H9 (cell line): ENCODE measurements around the gene HOMER1. TPM values are rescaled to one million over a fixed set of nuclear protein-coding genes. Genes with fewer than 3 reads are reported as not detected.

Source experiments
- DNase-seq: peaks from one replicate; pipeline ENCODE4 v3.0.0-alpha.2; 2017
- H2AFZ ChIP-seq: one replicate; pipeline ENCODE4 v1.6.1; 2013; ENCODE audit warnings: mild to moderate bottlenecking, low read length, control low read depth, moderate library complexity
- H2AK5ac ChIP-seq: 2 replicates; pipeline ENCODE4 v1.6.1; 2013; ENCODE audit warnings: low read length, control low read depth, mixed read lengths; ENCODE audit not compliant: insufficient read length
- H2BK120ac ChIP-seq: one replicate; pipeline ENCODE4 v1.6.1; 2013; ENCODE audit warnings: low read depth, mild to moderate bottlenecking, low read length, control low read depth, inconsistent platforms; ENCODE audit not compliant: poor library complexity, severe bottlenecking
- H2BK12ac ChIP-seq: 2 replicates; pipeline ENCODE4 v1.6.1; 2013; ENCODE audit warnings: low read length, control low read depth, mixed read lengths, low read depth; ENCODE audit not compliant: insufficient read length
- H2BK15ac ChIP-seq: 2 replicates; pipeline ENCODE4 v1.6.1; 2013; ENCODE audit warnings: low read depth, low read length, control low read depth
- H2BK20ac ChIP-seq: one replicate; pipeline ENCODE4 v1.6.1; 2013; ENCODE audit warnings: low read depth, mild to moderate bottlenecking, low read length, control low read depth, inconsistent platforms; ENCODE audit not compliant: poor library complexity, severe bottlenecking
- H2BK5ac ChIP-seq: 2 replicates; pipeline ENCODE4 v1.6.1; 2013; ENCODE audit warnings: low read length, control low read depth, mixed read lengths; ENCODE audit not compliant: insufficient read length
- H3K14ac ChIP-seq: 2 replicates; pipeline ENCODE4 v1.6.1; 2013; ENCODE audit warnings: low read length, control low read depth; ENCODE audit not compliant: insufficient read depth
- H3K18ac ChIP-seq: 2 replicates; pipeline ENCODE4 v1.6.1; 2013; ENCODE audit warnings: low read depth, mild to moderate bottlenecking, mixed read lengths, low read length, control low read depth; ENCODE audit not compliant: insufficient read length
- H3K23ac ChIP-seq: 2 replicates; pipeline ENCODE4 v1.6.1; 2013; ENCODE audit warnings: low read length, control low read depth, mixed read lengths, low read depth; ENCODE audit not compliant: insufficient read length
- H3K23me2 ChIP-seq: 2 replicates; pipeline ENCODE4 v1.6.1; 2013; ENCODE audit warnings: low read depth, mild to moderate bottlenecking, mixed read lengths, low read length, control low read depth; ENCODE audit not compliant: insufficient read length, poor library complexity, severe bottlenecking
- H3K27ac ChIP-seq: 2 replicates; pipeline ENCODE4 v1.5.1; 2013; ENCODE audit warnings: low read length, control low read depth, mixed read lengths, low read depth; ENCODE audit not compliant: insufficient read length
- H3K27me3 ChIP-seq: 2 replicates; pipeline ENCODE4 v1.6.1; 2013; ENCODE audit warnings: low read length, control low read depth, inconsistent platforms; ENCODE audit not compliant: insufficient read depth
- H3K4ac ChIP-seq: 2 replicates; pipeline ENCODE4 v1.6.1; 2013; ENCODE audit warnings: low read depth, mild to moderate bottlenecking, control low read depth, inconsistent platforms, low read length, moderate library complexity
- H3K4me1 ChIP-seq: 2 replicates; pipeline ENCODE4 v1.6.1; 2013; ENCODE audit warnings: low read length, control low read depth, inconsistent platforms; ENCODE audit not compliant: insufficient read depth
- H3K4me2 ChIP-seq: 2 replicates; pipeline ENCODE4 v1.6.1; 2013; ENCODE audit warnings: low read length, control low read depth, mixed read lengths; ENCODE audit not compliant: insufficient read length, insufficient read depth
- H3K56ac ChIP-seq: 2 replicates; pipeline ENCODE4 v1.6.1; 2013; ENCODE audit warnings: low read depth, mild to moderate bottlenecking, mixed read lengths, low read length, control low read depth; ENCODE audit not compliant: insufficient read length
- H3K79me1 ChIP-seq: 2 replicates; pipeline ENCODE4 v1.6.1; 2013; ENCODE audit warnings: low read depth, mild to moderate bottlenecking, moderate library complexity, low read length, control low read depth, inconsistent platforms; ENCODE audit not compliant: insufficient read depth, poor library complexity, severe bottlenecking
- H3K79me2 ChIP-seq: 2 replicates; pipeline ENCODE4 v1.6.1; 2013; ENCODE audit warnings: low read length, control low read depth, inconsistent platforms; ENCODE audit not compliant: insufficient read depth
- H3K9ac ChIP-seq: 2 replicates; pipeline ENCODE4 v1.6.1; 2013; ENCODE audit warnings: low read length, control low read depth, mixed read lengths; ENCODE audit not compliant: insufficient read length; ENCODE audit errors: extremely low read depth
- H3K9me3 ChIP-seq: one replicate; pipeline ENCODE4 v1.6.1; 2013; ENCODE audit warnings: low read depth, low read length, inconsistent platforms; ENCODE audit not compliant: control insufficient read depth
- H3T11ph ChIP-seq: one replicate; pipeline ENCODE4 v1.6.1; 2013; ENCODE audit warnings: mild to moderate bottlenecking, low read length, control low read depth, inconsistent platforms
- H4K20me1 ChIP-seq: one replicate; pipeline ENCODE4 v1.6.1; 2013; ENCODE audit not compliant: control insufficient read depth, insufficient read length, insufficient read depth
- H4K5ac ChIP-seq: 2 replicates; pipeline ENCODE4 v1.6.1; 2013; ENCODE audit warnings: low read depth, mild to moderate bottlenecking, mixed read lengths, low read length, control low read depth; ENCODE audit not compliant: insufficient read length
- H4K8ac ChIP-seq: replicated peaks from 2 replicates; pipeline ENCODE4 v1.6.1; 2013; ENCODE audit warnings: low read length, control low read depth, mixed read lengths, low read depth; ENCODE audit not compliant: insufficient read length
- H4K91ac ChIP-seq: 2 replicates; pipeline ENCODE4 v1.6.1; 2013; ENCODE audit warnings: low read depth, mild to moderate bottlenecking, moderate library complexity, mixed read lengths, low read length, control low read depth; ENCODE audit not compliant: insufficient read length
- H3K27ac Mint-ChIP-seq, 3 experiments: 2 replicates in 2 of 3; 3 replicates in 1 of 3; pipeline ENCODE4 v1.8.0; 2020 to 2021; ENCODE audit warnings: mixed read lengths in 3 of 3, mild to moderate bottlenecking in 1 of 3, moderate library complexity in 1 of 3
- H3K27me3 Mint-ChIP-seq: 2 replicates; pipeline ENCODE4 v1.8.0; 2021; ENCODE audit warnings: low read depth, mild to moderate bottlenecking, moderate library complexity, mixed read lengths
- H3K36me3 Mint-ChIP-seq, 3 experiments: 2 replicates in 2 of 3; 3 replicates in 1 of 3; pipeline ENCODE4 v1.8.0; 2020 to 2021; ENCODE audit warnings: low read depth in 3 of 3, mixed read lengths in 3 of 3; ENCODE audit not compliant: insufficient read depth in 1 of 3
- H3K4me1 Mint-ChIP-seq, 2 experiments: 2 replicates each; pipeline ENCODE4 v1.8.0; 2020; ENCODE audit warnings: mixed read lengths in 2 of 2
- H3K4me3 Mint-ChIP-seq, 2 experiments: 2 replicates in 1 of 2; 3 replicates in 1 of 2; pipeline ENCODE4 v1.8.0; 2020 to 2021; ENCODE audit warnings: mild to moderate bottlenecking in 2 of 2, mixed read lengths in 2 of 2, moderate library complexity in 1 of 2
- H3K9me3 Mint-ChIP-seq, 2 experiments: 2 replicates in 1 of 2; 3 replicates in 1 of 2; pipeline ENCODE4 v1.8.0; 2020; ENCODE audit warnings: mild to moderate bottlenecking in 2 of 2, mixed read lengths in 2 of 2, moderate library complexity in 1 of 2
- WGBS: extraction: QIAGEN DNeasy Blood & Tissue Kit; methylation state at CpG from one replicate; pipeline ENCODE4 v1.1.7; 2013; ENCODE audit warnings: missing lambda C conversion rate, low lambda C conversion rate, mixed read lengths; ENCODE audit not compliant: insufficient read length; ENCODE audit errors: extremely low coverage; 5-methylcytosine and 5-hydroxymethylcytosine counted together
- total RNA-seq: library from RNA; stranded (reverse); gene quantifications from 2 replicates; pipeline ENCODE4 v1.2.1, GENCODE V29; 2021
- TF ChIP-seq, protein P1 (sequence below): fragments of 200-600 bp; sonication (generic); conservative IDR thresholded peaks from 3 replicates; pipeline ENCODE4 v1.8.0; 2021; ENCODE audit warnings: antibody characterized with exemption, mild to moderate bottlenecking

HOMER1 gene
- total RNA-seq, 1 experiment from 2014 or later: 39.5 TPM

- Histone ChIP-seq H3K56ac (no peak overlapping the region), H2BK15ac (no peak overlapping the region), H3K4ac (no peak overlapping the region), H3K27me3 (no peaks in the 10 kb centered on the region), H4K5ac (no peak overlapping the region), H4K91ac (no peak overlapping the region), H3K23me2 (peaks cover 14% of the 10 kb centered on the region), H3K4me2 (peak overlapping the region; percentile 19), H2AFZ (no peak overlapping the region), H3K27ac (no peak overlapping the region), H4K8ac (no peak overlapping the region), H3K18ac (no peak overlapping the region), H3K79me1 (peaks cover 5% of the 10 kb centered on the region), H3K4me1 (peaks cover 10% of the 10 kb centered on the region), H3K9ac (no peak overlapping the region), H2AK5ac (no peak overlapping the region), H3K79me2 (peaks cover 45% of the 10 kb centered on the region; the same call in 1 of the 2 replicates), H3K14ac (no peak overlapping the region), H3K9me3 (no peaks in the 10 kb centered on the region), H2BK12ac (no peak overlapping the region), H2BK20ac (no peak overlapping the region), H3K23ac (no peak overlapping the region), H3T11ph (no peak overlapping the region), H4K20me1 (no peaks in the 10 kb centered on the region), H2BK120ac (no peak overlapping the region), H2BK5ac (no peak overlapping the region)
- DNase-seq: no peak
- WGBS: no CpG with 5 or more reads among the region's 2 CpGs
- Mint-ChIP-seq H3K27ac (peak overlapping the region in 1 of 3 experiments; percentile 76; a peak in 2 of 7 replicates), H3K27me3 (no peaks in the 10 kb centered on the region), H3K36me3 (peaks cover 0 to 3% (median 0%) of the 10 kb centered on the region in 3 experiments; a peak in 2 of 7 replicates), H3K9me3 (no peaks in the 10 kb centered on the region; a peak in 1 of 5 replicates), H3K4me1 (peaks cover 58 to 69% of the 10 kb centered on the region in 2 experiments), H3K4me3 (peak overlapping the region in 1 of 2 experiments; percentile 24; a peak in 2 of 5 replicates)
- TF ChIP-seq, protein P1, sequence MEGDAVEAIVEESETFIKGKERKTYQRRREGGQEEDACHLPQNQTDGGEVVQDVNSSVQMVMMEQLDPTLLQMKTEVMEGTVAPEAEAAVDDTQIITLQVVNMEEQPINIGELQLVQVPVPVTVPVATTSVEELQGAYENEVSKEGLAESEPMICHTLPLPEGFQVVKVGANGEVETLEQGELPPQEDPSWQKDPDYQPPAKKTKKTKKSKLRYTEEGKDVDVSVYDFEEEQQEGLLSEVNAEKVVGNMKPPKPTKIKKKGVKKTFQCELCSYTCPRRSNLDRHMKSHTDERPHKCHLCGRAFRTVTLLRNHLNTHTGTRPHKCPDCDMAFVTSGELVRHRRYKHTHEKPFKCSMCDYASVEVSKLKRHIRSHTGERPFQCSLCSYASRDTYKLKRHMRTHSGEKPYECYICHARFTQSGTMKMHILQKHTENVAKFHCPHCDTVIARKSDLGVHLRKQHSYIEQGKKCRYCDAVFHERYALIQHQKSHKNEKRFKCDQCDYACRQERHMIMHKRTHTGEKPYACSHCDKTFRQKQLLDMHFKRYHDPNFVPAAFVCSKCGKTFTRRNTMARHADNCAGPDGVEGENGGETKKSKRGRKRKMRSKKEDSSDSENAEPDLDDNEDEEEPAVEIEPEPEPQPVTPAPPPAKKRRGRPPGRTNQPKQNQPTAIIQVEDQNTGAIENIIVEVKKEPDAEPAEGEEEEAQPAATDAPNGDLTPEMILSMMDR: no peak
Measured at GRCh38 chr5:79508354-79508753, 5.6 kb downstream of the HOMER1 start.
